HL-60 (cell line): ENCODE measurements around the gene ALPL.

ENCODE experiments used
- GABPA ChIP-seq: IDR thresholded peaks from 2 replicates; pipeline ENCODE4 v1.6.1; 2012; ENCODE audit warnings: low read depth
- POLR2AphosphoS5 ChIP-seq: IDR thresholded peaks from 2 replicates; pipeline ENCODE4 v1.6.1; 2012; ENCODE audit warnings: low read depth
- REST ChIP-seq: IDR thresholded peaks from 2 replicates; pipeline ENCODE4 v1.6.1; 2012; ENCODE audit warnings: low read depth; ENCODE audit not compliant: insufficient replicate concordance
- SPI1 ChIP-seq: IDR thresholded peaks from 2 replicates; pipeline ENCODE4 v1.6.1; 2012; ENCODE audit warnings: low read depth, mild to moderate bottlenecking, borderline replicate concordance
- TF ChIP-seq, protein P1 (sequence below): IDR thresholded peaks from one replicate; pipeline ENCODE4 v1.5.1; 2011; ENCODE audit warnings: low read length, control low read depth, inconsistent platforms; ENCODE audit not compliant: insufficient read depth

- TF ChIP-seq, protein P1, sequence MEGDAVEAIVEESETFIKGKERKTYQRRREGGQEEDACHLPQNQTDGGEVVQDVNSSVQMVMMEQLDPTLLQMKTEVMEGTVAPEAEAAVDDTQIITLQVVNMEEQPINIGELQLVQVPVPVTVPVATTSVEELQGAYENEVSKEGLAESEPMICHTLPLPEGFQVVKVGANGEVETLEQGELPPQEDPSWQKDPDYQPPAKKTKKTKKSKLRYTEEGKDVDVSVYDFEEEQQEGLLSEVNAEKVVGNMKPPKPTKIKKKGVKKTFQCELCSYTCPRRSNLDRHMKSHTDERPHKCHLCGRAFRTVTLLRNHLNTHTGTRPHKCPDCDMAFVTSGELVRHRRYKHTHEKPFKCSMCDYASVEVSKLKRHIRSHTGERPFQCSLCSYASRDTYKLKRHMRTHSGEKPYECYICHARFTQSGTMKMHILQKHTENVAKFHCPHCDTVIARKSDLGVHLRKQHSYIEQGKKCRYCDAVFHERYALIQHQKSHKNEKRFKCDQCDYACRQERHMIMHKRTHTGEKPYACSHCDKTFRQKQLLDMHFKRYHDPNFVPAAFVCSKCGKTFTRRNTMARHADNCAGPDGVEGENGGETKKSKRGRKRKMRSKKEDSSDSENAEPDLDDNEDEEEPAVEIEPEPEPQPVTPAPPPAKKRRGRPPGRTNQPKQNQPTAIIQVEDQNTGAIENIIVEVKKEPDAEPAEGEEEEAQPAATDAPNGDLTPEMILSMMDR: peak; percentile 29
- TF ChIP-seq GABPA (no peak), POLR2AphosphoS5 (no peak), REST (no peak), SPI1 (no peak)
These were observed 18.3 kb upstream of the ALPL start for GRCh38 chr1:21490774-21491487.
